ENCODE results near the gene CCDC142.

GRCh38 chr2:74464406-74464805, 18.4 kb downstream of the CCDC142 start:
- TF ChIP-seq POLR2A (IDR thresholded peaks at IDR 0.05) (no peak), CTCF (IDR thresholded peaks at IDR 0.05) (no peak)

Data from testis (tissue), 2 donors.